ENCODE measurements around the gene HAAO.
A peak's percentile ranks its signal among the peaks of the same experiment; 100 is the strongest.

Gene HAAO

GRCh38 chr2:42794271-42795046 is 2.1 kb upstream of the HAAO start:
- no peaks in the 10 kb centered on the region for H3K9me3 Mint-ChIP-seq
- H3K36me3 Mint-ChIP-seq (ENCODE audit: low read depth) = peaks cover 19% of the 10 kb centered on the region
- peak overlapping the region; percentile 82 to 92 (median 85) for H3K4me3 Mint-ChIP-seq
- H3K27ac Mint-ChIP-seq = peak overlapping the region; percentile 98 to 99 (median 99)
- H3K4me1 Mint-ChIP-seq = peaks cover 57% of the 10 kb centered on the region
- H3K27me3 Mint-ChIP-seq (ENCODE audit: low read depth) = peaks cover 8% of the 10 kb centered on the region
- peak; percentile 22 to 27 (median 24) for TF ChIP-seq CTCF (IDR thresholded peaks at IDR 0.05; ENCODE audit: unreplicated experiment in 3 of 3)

- H3K9me3 Mint-ChIP-seq = no peaks in the 10 kb centered on the region
- no peak for TF ChIP-seq CTCF (IDR thresholded peaks at IDR 0.05; ENCODE audit: unreplicated experiment in 3 of 3)
- peaks cover 18% of the 10 kb centered on the region for H3K36me3 Mint-ChIP-seq (ENCODE audit: low read depth)
- peaks cover 8% of the 10 kb centered on the region for H3K27me3 Mint-ChIP-seq (ENCODE audit: low read depth)
- peaks cover 62% of the 10 kb centered on the region for H3K4me1 Mint-ChIP-seq
- peak overlapping the region; percentile 98 to 99 (median 99) for H3K27ac Mint-ChIP-seq
- H3K4me3 Mint-ChIP-seq = peak overlapping the region; percentile 82 to 92 (median 85)
Measured at GRCh38 chr2:42793334-42794270, 1.2 kb upstream of the HAAO start.

- H3K27me3 Mint-ChIP-seq (ENCODE audit: low read depth) = peaks cover 8% of the 10 kb centered on the region
- peaks cover 15% of the 10 kb centered on the region for H3K36me3 Mint-ChIP-seq (ENCODE audit: low read depth)
- no peaks in the 10 kb centered on the region for H3K9me3 Mint-ChIP-seq
- H3K4me1 Mint-ChIP-seq = peaks cover 68% of the 10 kb centered on the region
- no peak for TF ChIP-seq CTCF (IDR thresholded peaks at IDR 0.05; ENCODE audit: unreplicated experiment in 3 of 3)
- peak overlapping the region; percentile 86 to 96 (median 90) for H3K4me3 Mint-ChIP-seq
- peak overlapping the region; percentile 99 for H3K27ac Mint-ChIP-seq
Measured at GRCh38 chr2:42792087-42792582, 248 bp downstream of the HAAO start.

- Mint-ChIP-seq H3K4me1 (peaks cover 66% of the 10 kb centered on the region), H3K36me3 (ENCODE audit: low read depth) (peaks cover 13% of the 10 kb centered on the region), H3K9me3 (no peaks in the 10 kb centered on the region), H3K27me3 (ENCODE audit: low read depth) (peaks cover 8% of the 10 kb centered on the region), H3K4me3 (peak overlapping the region; percentile 86 to 96 (median 90)), H3K27ac (peak overlapping the region; percentile 99)
- no peak for TF ChIP-seq CTCF (IDR thresholded peaks at IDR 0.05; ENCODE audit: unreplicated experiment in 3 of 3)
Measured at GRCh38 chr2:42791606-42792005, 777 bp downstream of the HAAO start.

GRCh38 chr2:42789751-42790150 is 2.6 kb downstream of the HAAO start:
- Mint-ChIP-seq H3K27me3 (ENCODE audit: low read depth) (peaks cover 8% of the 10 kb centered on the region), H3K4me1 (peaks cover 61% of the 10 kb centered on the region), H3K27ac (peak overlapping the region; percentile 48 to 63 (median 58)), H3K4me3 (peak overlapping the region; percentile 6 to 67 (median 45)), H3K36me3 (ENCODE audit: low read depth) (peaks cover 1% of the 10 kb centered on the region), H3K9me3 (no peaks in the 10 kb centered on the region)
- no peak for TF ChIP-seq CTCF (IDR thresholded peaks at IDR 0.05; ENCODE audit: unreplicated experiment in 3 of 3)

Measured in nephron (organoid).